ENCODE data around the gene SMARCC2. TPM values are rescaled to one million over a fixed set of nuclear protein-coding genes. Genes with fewer than 3 reads are reported as not detected.

The SMARCC2 gene
- total RNA-seq, 1 donor from 2014 or later = 147 TPM

DNA sequence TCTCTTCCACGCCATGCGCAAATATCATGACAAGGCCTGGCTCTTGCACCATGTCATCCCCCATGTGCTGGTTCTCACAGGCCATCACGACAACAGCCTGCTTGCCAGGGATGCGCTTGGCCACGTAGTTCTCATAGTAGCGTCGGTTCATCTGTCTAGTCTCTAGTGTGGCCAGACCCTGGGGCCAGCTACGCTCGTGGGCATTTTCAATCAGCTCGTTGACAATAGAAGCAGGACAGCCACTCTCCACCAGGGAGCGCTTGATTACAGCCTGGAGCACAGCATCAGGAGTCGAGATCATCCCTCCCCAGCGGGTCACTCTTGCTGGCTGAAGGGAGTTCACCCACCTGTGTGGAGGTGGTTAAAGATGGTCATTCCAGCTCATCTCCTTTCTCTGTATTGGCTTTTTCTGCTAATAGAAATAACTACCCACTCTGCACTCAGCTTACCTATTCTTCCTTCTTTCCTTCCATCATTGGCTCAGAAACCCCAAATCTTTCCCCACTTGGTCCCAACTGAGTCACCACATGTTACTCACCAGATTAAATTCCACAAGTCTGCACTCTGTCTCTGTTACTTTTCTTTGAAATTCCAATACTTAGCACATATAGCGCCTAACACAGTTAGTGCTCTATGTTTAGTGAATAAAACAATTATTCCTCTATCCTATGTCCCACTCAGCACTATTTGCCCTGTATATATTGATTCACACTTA lies 17.3 kb upstream of the SMARCC2 start:
- no peak overlapping the region for H3K27ac Mint-ChIP-seq
- TF ChIP-seq, protein P1, sequence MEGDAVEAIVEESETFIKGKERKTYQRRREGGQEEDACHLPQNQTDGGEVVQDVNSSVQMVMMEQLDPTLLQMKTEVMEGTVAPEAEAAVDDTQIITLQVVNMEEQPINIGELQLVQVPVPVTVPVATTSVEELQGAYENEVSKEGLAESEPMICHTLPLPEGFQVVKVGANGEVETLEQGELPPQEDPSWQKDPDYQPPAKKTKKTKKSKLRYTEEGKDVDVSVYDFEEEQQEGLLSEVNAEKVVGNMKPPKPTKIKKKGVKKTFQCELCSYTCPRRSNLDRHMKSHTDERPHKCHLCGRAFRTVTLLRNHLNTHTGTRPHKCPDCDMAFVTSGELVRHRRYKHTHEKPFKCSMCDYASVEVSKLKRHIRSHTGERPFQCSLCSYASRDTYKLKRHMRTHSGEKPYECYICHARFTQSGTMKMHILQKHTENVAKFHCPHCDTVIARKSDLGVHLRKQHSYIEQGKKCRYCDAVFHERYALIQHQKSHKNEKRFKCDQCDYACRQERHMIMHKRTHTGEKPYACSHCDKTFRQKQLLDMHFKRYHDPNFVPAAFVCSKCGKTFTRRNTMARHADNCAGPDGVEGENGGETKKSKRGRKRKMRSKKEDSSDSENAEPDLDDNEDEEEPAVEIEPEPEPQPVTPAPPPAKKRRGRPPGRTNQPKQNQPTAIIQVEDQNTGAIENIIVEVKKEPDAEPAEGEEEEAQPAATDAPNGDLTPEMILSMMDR (conservative IDR thresholded peaks at IDR 0.05) = peak; percentile 73
- H3K27me3 Mint-ChIP-seq = no peaks in the 10 kb centered on the region
- DNase-seq (ENCODE audit: extremely low spot score, unreplicated experiment) = no peak
- no peaks in the 10 kb centered on the region for H3K9me3 Mint-ChIP-seq
- peaks cover 28% of the 10 kb centered on the region for H3K36me3 Mint-ChIP-seq
- no peak overlapping the region for H3K4me3 Mint-ChIP-seq
- H3K4me1 Mint-ChIP-seq (ENCODE audit: unreplicated experiment) = no peaks in the 10 kb centered on the region

DNA sequence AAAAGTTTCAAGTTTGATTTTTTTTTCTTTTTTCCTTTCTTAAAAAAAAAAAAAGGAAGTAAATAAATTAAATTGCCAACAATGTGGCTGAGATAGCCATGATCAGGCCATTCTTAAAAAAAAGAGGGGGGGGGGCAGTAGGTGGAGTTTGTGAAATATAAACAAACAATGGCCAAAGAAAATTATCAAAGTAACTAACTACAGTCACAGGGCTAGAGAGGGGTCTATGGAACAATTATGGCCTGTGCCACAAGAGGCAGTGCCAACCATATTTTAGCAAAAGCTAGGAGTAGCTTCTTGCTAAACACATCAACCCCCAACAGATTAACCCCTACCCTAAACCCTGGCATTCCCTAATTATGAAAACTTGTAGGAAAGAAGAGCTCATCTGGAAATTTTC lies 16.2 kb upstream of the SMARCC2 start:
- DNase-seq (ENCODE audit: extremely low spot score, unreplicated experiment) = no peak
- peaks cover 21% of the 10 kb centered on the region for H3K36me3 Mint-ChIP-seq
- TF ChIP-seq, protein P1 (conservative IDR thresholded peaks at IDR 0.05) = peak; percentile 28
- no peak overlapping the region for H3K4me3 Mint-ChIP-seq
- H3K27ac Mint-ChIP-seq = no peak overlapping the region
- H3K4me1 Mint-ChIP-seq (ENCODE audit: unreplicated experiment) = no peaks in the 10 kb centered on the region
- no peaks in the 10 kb centered on the region for H3K9me3 Mint-ChIP-seq
- no peaks in the 10 kb centered on the region for H3K27me3 Mint-ChIP-seq

DNA sequence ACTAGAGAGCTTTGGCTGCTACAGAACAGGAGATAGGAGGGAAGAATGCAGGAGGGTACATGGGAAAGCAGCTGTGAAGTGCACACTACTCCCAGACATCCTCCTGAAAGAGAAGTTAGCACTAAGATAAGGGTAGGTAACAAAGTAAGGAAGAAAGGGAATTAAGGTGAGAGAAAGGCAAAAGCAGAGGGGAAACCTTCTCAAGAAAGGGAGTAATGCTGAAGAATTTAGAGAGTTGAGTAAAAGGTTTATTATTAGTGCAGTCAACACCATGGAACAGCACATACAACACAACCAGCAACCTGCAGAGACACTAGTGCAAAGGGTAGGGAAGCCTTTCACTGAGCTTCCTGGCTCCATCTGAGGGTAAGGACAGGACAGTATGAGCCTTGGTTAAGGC lies 15.0 kb upstream of the SMARCC2 start:
- Mint-ChIP-seq H3K4me1 (ENCODE audit: unreplicated experiment) (no peaks in the 10 kb centered on the region), H3K4me3 (no peak overlapping the region), H3K9me3 (no peaks in the 10 kb centered on the region), H3K27me3 (no peaks in the 10 kb centered on the region), H3K36me3 (peaks cover 12% of the 10 kb centered on the region), H3K27ac (no peak overlapping the region)
- DNase-seq (ENCODE audit: extremely low spot score, unreplicated experiment) = no peak
- TF ChIP-seq, protein P1 (conservative IDR thresholded peaks at IDR 0.05) = no peak

DNA sequence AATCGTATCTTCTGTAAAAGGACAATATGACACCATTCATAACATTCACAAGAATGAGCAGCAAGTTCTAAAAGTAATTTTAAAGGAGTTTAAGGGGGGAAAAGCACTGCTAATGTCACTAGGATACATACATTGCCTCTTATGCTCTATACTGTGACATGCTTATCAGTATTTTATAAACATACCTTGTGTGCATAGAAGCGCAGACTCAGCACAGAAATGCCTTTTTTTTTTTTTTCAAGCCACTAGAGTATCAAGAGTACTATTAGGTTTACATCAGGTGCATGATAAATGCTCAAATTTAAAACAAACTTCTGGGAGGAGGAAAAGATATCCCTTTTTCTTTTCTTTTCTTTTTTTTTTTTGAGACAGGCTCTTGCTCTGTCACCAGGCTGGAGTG lies 13.6 kb upstream of the SMARCC2 start:
- H3K4me1 Mint-ChIP-seq (ENCODE audit: unreplicated experiment) = no peaks in the 10 kb centered on the region
- H3K36me3 Mint-ChIP-seq = peaks cover 12% of the 10 kb centered on the region
- H3K9me3 Mint-ChIP-seq = no peaks in the 10 kb centered on the region
- H3K27me3 Mint-ChIP-seq = no peaks in the 10 kb centered on the region
- no peak overlapping the region for H3K4me3 Mint-ChIP-seq
- TF ChIP-seq, protein P1 (conservative IDR thresholded peaks at IDR 0.05) = no peak
- DNase-seq (ENCODE audit: extremely low spot score, unreplicated experiment) = no peak
- no peak overlapping the region for H3K27ac Mint-ChIP-seq

DNA sequence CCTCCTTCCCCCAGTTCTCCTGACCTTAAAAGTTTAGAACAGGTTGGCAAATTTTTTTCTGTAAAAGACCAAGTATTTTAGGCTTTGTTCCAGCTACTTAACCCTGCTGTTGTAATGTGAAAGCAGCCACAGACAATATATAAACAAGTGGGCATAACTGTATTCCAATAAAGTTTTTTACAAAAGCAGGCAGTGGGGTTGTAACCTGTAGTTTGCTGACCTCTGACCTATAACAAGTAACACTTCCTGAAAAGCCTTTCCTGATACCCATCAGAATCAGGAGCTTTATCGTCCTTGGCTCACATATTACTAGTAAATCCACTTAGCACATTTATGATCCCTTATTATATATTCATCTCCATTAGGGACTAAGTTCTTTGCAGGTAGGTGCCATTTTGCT lies 13.1 kb upstream of the SMARCC2 start:
- TF ChIP-seq, protein P1 (conservative IDR thresholded peaks at IDR 0.05) = no peak
- Mint-ChIP-seq H3K4me1 (ENCODE audit: unreplicated experiment) (no peaks in the 10 kb centered on the region), H3K9me3 (no peaks in the 10 kb centered on the region), H3K27me3 (no peaks in the 10 kb centered on the region), H3K36me3 (peaks cover 9% of the 10 kb centered on the region), H3K4me3 (no peak overlapping the region), H3K27ac (no peak overlapping the region)
- no peak for DNase-seq (ENCODE audit: extremely low spot score, unreplicated experiment)

Data from type B pancreatic cell (in vitro differentiated cells).